HCT116 (cell line): ENCODE results near the gene IFNA1.
"Not testable (repeated sequence)": the region's sequence is repeated elsewhere in the genome, so short reads cannot be mapped to it uniquely, and the experiment has no call there.

Source experiments
- SP1 ChIP-seq: IDR thresholded peaks from 2 replicates; pipeline ENCODE4 v1.6.1; 2012; ENCODE audit warnings: low read depth
- SRF ChIP-seq: IDR thresholded peaks from 2 replicates; pipeline ENCODE4 v1.6.1; 2012; ENCODE audit warnings: low read depth
- TF ChIP-seq, protein P1 (sequence below): IDR thresholded peaks from 2 replicates; pipeline ENCODE4 v1.6.1; 2011; ENCODE audit warnings: mild to moderate bottlenecking, low read length, moderate library complexity; ENCODE audit not compliant: insufficient replicate concordance; ENCODE audit errors: extremely low read depth
- TF ChIP-seq, protein P2 (sequence below), 3 experiments: fragments of 200-600 bp in 1 of 3; sonication (generic) in 1 of 3; IDR thresholded peaks in 2 of 3; conservative IDR thresholded peaks in 1 of 3; 2 replicates each; pipeline ENCODE4 v1.5.1; 2012 to 2017; ENCODE audit warnings: low read depth in 2 of 3, low read length in 2 of 3, antibody characterized with exemption in 1 of 3, borderline replicate concordance in 1 of 3, control low read depth in 1 of 3, mild to moderate bottlenecking in 1 of 3, mixed read lengths in 1 of 3, mixed run types in 1 of 3, moderate library complexity in 1 of 3; ENCODE audit not compliant: insufficient read depth in 1 of 3

DNA sequence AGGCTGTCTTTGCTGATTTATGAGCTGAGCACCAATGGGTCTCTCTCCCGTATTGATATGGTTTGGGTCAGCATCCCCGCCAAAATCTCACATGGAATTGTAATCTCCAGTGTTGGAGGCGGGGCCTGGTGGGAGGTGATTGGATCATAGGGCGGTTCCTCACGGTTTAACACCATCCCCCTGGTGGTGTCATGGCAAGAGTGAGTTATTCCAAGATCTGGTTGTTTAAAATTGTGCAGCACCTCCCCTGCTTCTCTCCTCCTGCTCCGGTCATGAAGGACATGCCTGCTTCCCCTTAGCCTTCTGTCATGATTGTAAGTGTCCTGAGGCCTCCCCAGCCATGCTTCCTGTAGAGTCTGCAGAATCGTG, 5.2 kb upstream of the IFNA1 start:
- TF ChIP-seq, protein P1, sequence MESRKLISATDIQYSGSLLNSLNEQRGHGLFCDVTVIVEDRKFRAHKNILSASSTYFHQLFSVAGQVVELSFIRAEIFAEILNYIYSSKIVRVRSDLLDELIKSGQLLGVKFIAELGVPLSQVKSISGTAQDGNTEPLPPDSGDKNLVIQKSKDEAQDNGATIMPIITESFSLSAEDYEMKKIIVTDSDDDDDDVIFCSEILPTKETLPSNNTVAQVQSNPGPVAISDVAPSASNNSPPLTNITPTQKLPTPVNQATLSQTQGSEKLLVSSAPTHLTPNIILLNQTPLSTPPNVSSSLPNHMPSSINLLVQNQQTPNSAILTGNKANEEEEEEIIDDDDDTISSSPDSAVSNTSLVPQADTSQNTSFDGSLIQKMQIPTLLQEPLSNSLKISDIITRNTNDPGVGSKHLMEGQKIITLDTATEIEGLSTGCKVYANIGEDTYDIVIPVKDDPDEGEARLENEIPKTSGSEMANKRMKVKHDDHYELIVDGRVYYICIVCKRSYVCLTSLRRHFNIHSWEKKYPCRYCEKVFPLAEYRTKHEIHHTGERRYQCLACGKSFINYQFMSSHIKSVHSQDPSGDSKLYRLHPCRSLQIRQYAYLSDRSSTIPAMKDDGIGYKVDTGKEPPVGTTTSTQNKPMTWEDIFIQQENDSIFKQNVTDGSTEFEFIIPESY: not testable (repeated sequence)
- TF ChIP-seq SP1, SRF: not testable (repeated sequence)
- TF ChIP-seq, protein P2, sequence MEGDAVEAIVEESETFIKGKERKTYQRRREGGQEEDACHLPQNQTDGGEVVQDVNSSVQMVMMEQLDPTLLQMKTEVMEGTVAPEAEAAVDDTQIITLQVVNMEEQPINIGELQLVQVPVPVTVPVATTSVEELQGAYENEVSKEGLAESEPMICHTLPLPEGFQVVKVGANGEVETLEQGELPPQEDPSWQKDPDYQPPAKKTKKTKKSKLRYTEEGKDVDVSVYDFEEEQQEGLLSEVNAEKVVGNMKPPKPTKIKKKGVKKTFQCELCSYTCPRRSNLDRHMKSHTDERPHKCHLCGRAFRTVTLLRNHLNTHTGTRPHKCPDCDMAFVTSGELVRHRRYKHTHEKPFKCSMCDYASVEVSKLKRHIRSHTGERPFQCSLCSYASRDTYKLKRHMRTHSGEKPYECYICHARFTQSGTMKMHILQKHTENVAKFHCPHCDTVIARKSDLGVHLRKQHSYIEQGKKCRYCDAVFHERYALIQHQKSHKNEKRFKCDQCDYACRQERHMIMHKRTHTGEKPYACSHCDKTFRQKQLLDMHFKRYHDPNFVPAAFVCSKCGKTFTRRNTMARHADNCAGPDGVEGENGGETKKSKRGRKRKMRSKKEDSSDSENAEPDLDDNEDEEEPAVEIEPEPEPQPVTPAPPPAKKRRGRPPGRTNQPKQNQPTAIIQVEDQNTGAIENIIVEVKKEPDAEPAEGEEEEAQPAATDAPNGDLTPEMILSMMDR (IDR thresholded peaks at IDR 0.05 in 2 of 3, conservative IDR thresholded peaks at IDR 0.05 in 1 of 3; ENCODE audit: borderline replicate concordance in 1 of 3, insufficient read depth in 1 of 3, low read depth in 2 of 3, low read length in 2 of 3): not testable (repeated sequence)
